Natural killer cell (primary cell): ENCODE data around the gene PGA4. TPM values are rescaled to one million over a fixed set of nuclear protein-coding genes. Genes with fewer than 3 reads are reported as not detected.
"Not testable (repeated sequence)": the region's sequence is repeated elsewhere in the genome, so short reads cannot be mapped to it uniquely, and the experiment has no call there.

ENCODE experiments used
- ATAC-seq, 3 donors: fragments of 150-1000 bp in 2 of 3; fragments of 200-7000 bp in 1 of 3; cut with Tn5 transposase; 1 replicate in 1 of 3; 2 replicates in 2 of 3; pipeline ENCODE4 v1.10.0; 2021; ENCODE audit warnings: mild to moderate bottlenecking in 2 of 3, moderate library complexity in 2 of 3
- DNase-seq, 2 donors: peaks; one replicate each; pipeline versions ENCODE4 v3.0.0 to v3.0.0-alpha.2; 2013 to 2021; ENCODE audit warnings: mixed read lengths in 1 of 2
- H3K27ac ChIP-seq: one replicate; pipeline ENCODE4 v1.5.1; 2013; ENCODE audit warnings: mild to moderate bottlenecking, low read length
- H3K27me3 ChIP-seq: one replicate; pipeline ENCODE4 v1.6.1; 2013; ENCODE audit warnings: low read length; ENCODE audit not compliant: control insufficient read depth, insufficient read depth
- H3K36me3 ChIP-seq: one replicate; pipeline ENCODE4 v1.6.1; 2013; ENCODE audit warnings: low read length; ENCODE audit not compliant: control insufficient read depth, insufficient read depth
- H3K4me1 ChIP-seq: one replicate; pipeline ENCODE4 v1.6.1; 2013; ENCODE audit warnings: low read length; ENCODE audit not compliant: control insufficient read depth, insufficient read depth
- H3K4me3 ChIP-seq: one replicate; pipeline ENCODE4 v1.5.1; 2013; ENCODE audit warnings: low read length
- H3K9me3 ChIP-seq: one replicate; pipeline ENCODE4 v1.6.1; 2013; ENCODE audit warnings: low read length; ENCODE audit not compliant: control insufficient read depth, insufficient read depth
- H3K27ac Mint-ChIP-seq, 2 donors: one replicate each; pipeline ENCODE4 v1.8.0; 2022; ENCODE audit warnings: mild to moderate bottlenecking in 2 of 2, mixed read lengths in 2 of 2, moderate library complexity in 1 of 2
- H3K27me3 Mint-ChIP-seq, 2 donors: one replicate each; pipeline ENCODE4 v1.8.0; 2022; ENCODE audit warnings: low read depth in 2 of 2, mixed read lengths in 2 of 2
- H3K36me3 Mint-ChIP-seq: one replicate; pipeline ENCODE4 v1.8.0; 2022; ENCODE audit warnings: mixed read lengths
- H3K4me1 Mint-ChIP-seq, 2 donors: one replicate each; pipeline ENCODE4 v1.8.0; 2022; ENCODE audit warnings: mixed read lengths in 2 of 2
- H3K4me3 Mint-ChIP-seq: one replicate; pipeline ENCODE4 v1.8.0; 2022; ENCODE audit warnings: mild to moderate bottlenecking, moderate library complexity, mixed read lengths
- H3K9me3 Mint-ChIP-seq, 2 donors: one replicate each; pipeline ENCODE4 v1.8.0; 2022; ENCODE audit warnings: mixed read lengths in 2 of 2
- CTCF ChIP-seq: fragments of 200-600 bp; IDR thresholded peaks from one replicate; pipeline ENCODE4 v1.8.0; 2022; ENCODE audit warnings: antibody characterized with exemption
- WGBS: methylation state at CpG from one replicate; pipeline ENCODE4 v1.1.7; 2013; ENCODE audit warnings: missing lambda C conversion rate; ENCODE audit not compliant: insufficient coverage; 5-methylcytosine and 5-hydroxymethylcytosine counted together
- intact Hi-C: fragments of 100-400 bp; cut with micrococcal nuclease; formaldehyde crosslinking; loops from one replicate; pipeline ENCODE4 v1.14.2; 2022
- total RNA-seq, 4 donors: library from RNA; stranded (reverse); fragments of 120-200 nt in 1 of 4; gene quantifications; one replicate each; pipeline versions ENCODE4 v1.2.3 to v1.2.4, GENCODE V29; 2013 to 2022

PGA4 gene
- total RNA-seq, result not detected
- total RNA-seq (2013), result not detected

- H3K4me3 Mint-ChIP-seq, H3K27me3 ChIP-seq, intact Hi-C loops, H3K4me3 ChIP-seq, H3K9me3 Mint-ChIP-seq, H3K4me1 ChIP-seq, ATAC-seq, H3K4me1 Mint-ChIP-seq, H3K27ac ChIP-seq, H3K36me3 Mint-ChIP-seq, H3K27me3 Mint-ChIP-seq, DNase-seq, H3K27ac Mint-ChIP-seq, H3K36me3 ChIP-seq, H3K9me3 ChIP-seq: not testable (repeated sequence)
- no CpG with 5 or more reads among the region's 8 CpGs for WGBS
Observed at GRCh38 chr11:61222047-61222446, at the start of gene PGA4. PGA4 (plus strand) TSS chr11:61222347; CDS start chr11:61222401, 54 bp downstream.

- no peaks in the 10 kb centered on the region for H3K9me3 Mint-ChIP-seq
- H3K27me3 ChIP-seq, result peaks cover 2% of the 10 kb centered on the region
- ATAC-seq (no peak), DNase-seq (no peak)
- peaks cover 11 to 13% of the 10 kb centered on the region in 2 donors for H3K4me1 Mint-ChIP-seq
- H3K4me1 ChIP-seq, result peaks cover 3% of the 10 kb centered on the region
- 35% methylated on average over 5 of the region's 5 CpGs for WGBS
- H3K27me3 Mint-ChIP-seq, result peaks cover 9 to 27% of the 10 kb centered on the region in 2 donors
- H3K9me3 ChIP-seq, result no peaks in the 10 kb centered on the region
- no peak overlapping the region for H3K4me3 Mint-ChIP-seq
- no peak overlapping the region for H3K27ac ChIP-seq
- H3K27ac Mint-ChIP-seq, result no peak overlapping the region
- H3K36me3 Mint-ChIP-seq, result no peaks in the 10 kb centered on the region
- TF ChIP-seq CTCF, result no peak
- H3K4me3 ChIP-seq, result no peak overlapping the region
- H3K36me3 ChIP-seq, result no peaks in the 10 kb centered on the region
- intact Hi-C loops, result no loop called here
Observed at GRCh38 chr11:61172356-61172755, 49.8 kb upstream of the PGA4 start.

GRCh38 chr11:61172888-61173287, 49.3 kb upstream of the PGA4 start:
- peaks cover 9 to 27% of the 10 kb centered on the region in 2 donors for H3K27me3 Mint-ChIP-seq
- no peaks in the 10 kb centered on the region for H3K9me3 Mint-ChIP-seq
- Histone ChIP-seq H3K4me3 (no peak overlapping the region), H3K27ac (no peak overlapping the region), H3K36me3 (no peaks in the 10 kb centered on the region), H3K9me3 (no peaks in the 10 kb centered on the region), H3K27me3 (peaks cover 2% of the 10 kb centered on the region), H3K4me1 (peaks cover 3% of the 10 kb centered on the region)
- peaks cover 11 to 13% of the 10 kb centered on the region in 2 donors for H3K4me1 Mint-ChIP-seq
- DNase-seq, result no peak
- TF ChIP-seq CTCF, result no peak
- intact Hi-C loops, result no loop called here
- no peak overlapping the region for H3K4me3 Mint-ChIP-seq
- no peaks in the 10 kb centered on the region for H3K36me3 Mint-ChIP-seq
- WGBS, result 84% methylated on average over 3 of the region's 3 CpGs
- H3K27ac Mint-ChIP-seq, result no peak overlapping the region
- ATAC-seq, result no peak

- no peak for TF ChIP-seq CTCF
- no peak for ATAC-seq
- Mint-ChIP-seq H3K4me1 (peaks cover 11 to 13% of the 10 kb centered on the region in 2 donors), H3K27me3 (peaks cover 9 to 27% of the 10 kb centered on the region in 2 donors), H3K27ac (no peak overlapping the region), H3K36me3 (no peaks in the 10 kb centered on the region), H3K9me3 (no peaks in the 10 kb centered on the region), H3K4me3 (no peak overlapping the region)
- DNase-seq, result no peak
- no peaks in the 10 kb centered on the region for H3K36me3 ChIP-seq
- no peak overlapping the region for H3K27ac ChIP-seq
- no peak overlapping the region for H3K4me3 ChIP-seq
- no peaks in the 10 kb centered on the region for H3K4me1 ChIP-seq
- H3K9me3 ChIP-seq, result no peaks in the 10 kb centered on the region
- peaks cover 2% of the 10 kb centered on the region for H3K27me3 ChIP-seq
- WGBS, result 90% methylated on average over 4 of the region's 4 CpGs
- intact Hi-C loops, result no loop called here
Observed at GRCh38 chr11:61173456-61173855, 48.7 kb upstream of the PGA4 start.
